Upper lobe of left lung (tissue), 4 donors: Measurements from ENCODE around the gene ZBTB9.

Experiments
- CTCF ChIP-seq, 6 experiments: fragments of 450-650 bp in 4 of 6; fragments of 200-600 bp in 2 of 6; sonication (generic) in 2 of 6; IDR thresholded peaks; one replicate each; pipeline ENCODE4 v1.5.1; 2016 to 2019; ENCODE audit warnings: antibody characterized with exemption in 6 of 6
- POLR2AphosphoS5 ChIP-seq, 2 donors: sonication (generic); formaldehyde crosslinking; IDR thresholded peaks; one replicate each; pipeline ENCODE4 v1.5.1; 2017; ENCODE audit warnings: antibody characterized with exemption in 2 of 2

GRCh38 chr6:33505548-33506370 is 51.4 kb downstream of the ZBTB9 start:
- TF ChIP-seq CTCF (IDR thresholded peaks at IDR 0.05), result no peak
- no peak for TF ChIP-seq POLR2AphosphoS5 (IDR thresholded peaks at IDR 0.05)
